Activated naive CD8-positive, alpha-beta T cell (primary cell): Measurements from ENCODE around the gene CD38.

Experiments used
- H3K27ac Mint-ChIP-seq: one replicate; pipeline ENCODE4 v1.8.0; 2021; ENCODE audit warnings: mixed read lengths
- H3K27me3 Mint-ChIP-seq: one replicate; pipeline ENCODE4 v1.8.0; 2021; ENCODE audit warnings: mixed read lengths
- H3K36me3 Mint-ChIP-seq: one replicate; pipeline ENCODE4 v1.8.0; 2021; ENCODE audit warnings: mixed read lengths
- H3K4me1 Mint-ChIP-seq: one replicate; pipeline ENCODE4 v1.8.0; 2021; ENCODE audit warnings: low read depth, mixed read lengths
- H3K4me3 Mint-ChIP-seq: one replicate; pipeline ENCODE4 v1.8.0; 2021; ENCODE audit warnings: mild to moderate bottlenecking, mixed read lengths
- H3K9me3 Mint-ChIP-seq: one replicate; pipeline ENCODE4 v1.8.0; 2021; ENCODE audit warnings: low read depth, mixed read lengths

Gene CD38

DNA sequence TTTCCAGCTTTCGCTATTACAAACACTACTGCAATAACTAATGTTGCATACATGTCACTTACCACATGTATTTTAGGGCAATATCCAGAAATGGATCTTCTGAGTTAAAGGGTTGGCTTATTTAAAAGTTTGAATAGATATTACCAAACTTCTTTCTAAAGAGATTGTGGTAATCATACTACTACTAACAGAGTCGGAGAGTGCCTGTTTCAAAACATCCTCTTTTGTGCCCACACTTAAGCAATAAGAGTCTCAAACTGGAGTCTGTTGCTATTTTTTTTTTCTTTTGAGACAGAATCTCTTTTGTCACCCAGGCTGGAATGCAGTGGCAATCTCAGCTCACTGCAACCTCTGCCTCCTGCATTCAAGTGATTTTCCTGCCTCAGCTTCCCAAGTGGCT, 124.6 kb downstream of the CD38 start:
- Mint-ChIP-seq H3K27ac (no peak overlapping the region), H3K4me3 (no peak overlapping the region), H3K27me3 (peaks cover 14% of the 10 kb centered on the region)

More for the DNA sequence above, 124.6 kb downstream of the CD38 start:
- H3K9me3 Mint-ChIP-seq = no peaks in the 10 kb centered on the region
- no peaks in the 10 kb centered on the region for H3K4me1 Mint-ChIP-seq
- no peaks in the 10 kb centered on the region for H3K36me3 Mint-ChIP-seq
